ENCODE results near the gene PTCH2. TPM values are rescaled to one million over a fixed set of nuclear protein-coding genes. Genes with fewer than 3 reads are reported as not detected.

The PTCH2 gene
- total RNA-seq, 2 donors from 2014 or later: 0.32 to 31.9 TPM

- Histone ChIP-seq H3K27ac (no peak overlapping the region), H3K27me3 (replicated peaks; ENCODE audit: insufficient read depth) (no peaks in the 10 kb centered on the region), H3K4me1 (replicated peaks) (no peaks in the 10 kb centered on the region), H3K36me3 (no peaks in the 10 kb centered on the region), H3K9me3 (no peaks in the 10 kb centered on the region), H3K4me3 (no peak overlapping the region)
- no peak for DNase-seq (ENCODE audit: low spot score)
- TF ChIP-seq, protein P1, sequence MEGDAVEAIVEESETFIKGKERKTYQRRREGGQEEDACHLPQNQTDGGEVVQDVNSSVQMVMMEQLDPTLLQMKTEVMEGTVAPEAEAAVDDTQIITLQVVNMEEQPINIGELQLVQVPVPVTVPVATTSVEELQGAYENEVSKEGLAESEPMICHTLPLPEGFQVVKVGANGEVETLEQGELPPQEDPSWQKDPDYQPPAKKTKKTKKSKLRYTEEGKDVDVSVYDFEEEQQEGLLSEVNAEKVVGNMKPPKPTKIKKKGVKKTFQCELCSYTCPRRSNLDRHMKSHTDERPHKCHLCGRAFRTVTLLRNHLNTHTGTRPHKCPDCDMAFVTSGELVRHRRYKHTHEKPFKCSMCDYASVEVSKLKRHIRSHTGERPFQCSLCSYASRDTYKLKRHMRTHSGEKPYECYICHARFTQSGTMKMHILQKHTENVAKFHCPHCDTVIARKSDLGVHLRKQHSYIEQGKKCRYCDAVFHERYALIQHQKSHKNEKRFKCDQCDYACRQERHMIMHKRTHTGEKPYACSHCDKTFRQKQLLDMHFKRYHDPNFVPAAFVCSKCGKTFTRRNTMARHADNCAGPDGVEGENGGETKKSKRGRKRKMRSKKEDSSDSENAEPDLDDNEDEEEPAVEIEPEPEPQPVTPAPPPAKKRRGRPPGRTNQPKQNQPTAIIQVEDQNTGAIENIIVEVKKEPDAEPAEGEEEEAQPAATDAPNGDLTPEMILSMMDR (IDR thresholded peaks at IDR 0.05): no peak
- no peak for TF ChIP-seq POLR2A (IDR thresholded peaks at IDR 0.05)
- 90% methylated on average over 9 of the region's 9 CpGs for WGBS
- intact Hi-C loops (cut with DNase I): no loop called here
Measured at GRCh38 chr1:44792736-44793502, 50.1 kb downstream of the PTCH2 start.

DNA sequence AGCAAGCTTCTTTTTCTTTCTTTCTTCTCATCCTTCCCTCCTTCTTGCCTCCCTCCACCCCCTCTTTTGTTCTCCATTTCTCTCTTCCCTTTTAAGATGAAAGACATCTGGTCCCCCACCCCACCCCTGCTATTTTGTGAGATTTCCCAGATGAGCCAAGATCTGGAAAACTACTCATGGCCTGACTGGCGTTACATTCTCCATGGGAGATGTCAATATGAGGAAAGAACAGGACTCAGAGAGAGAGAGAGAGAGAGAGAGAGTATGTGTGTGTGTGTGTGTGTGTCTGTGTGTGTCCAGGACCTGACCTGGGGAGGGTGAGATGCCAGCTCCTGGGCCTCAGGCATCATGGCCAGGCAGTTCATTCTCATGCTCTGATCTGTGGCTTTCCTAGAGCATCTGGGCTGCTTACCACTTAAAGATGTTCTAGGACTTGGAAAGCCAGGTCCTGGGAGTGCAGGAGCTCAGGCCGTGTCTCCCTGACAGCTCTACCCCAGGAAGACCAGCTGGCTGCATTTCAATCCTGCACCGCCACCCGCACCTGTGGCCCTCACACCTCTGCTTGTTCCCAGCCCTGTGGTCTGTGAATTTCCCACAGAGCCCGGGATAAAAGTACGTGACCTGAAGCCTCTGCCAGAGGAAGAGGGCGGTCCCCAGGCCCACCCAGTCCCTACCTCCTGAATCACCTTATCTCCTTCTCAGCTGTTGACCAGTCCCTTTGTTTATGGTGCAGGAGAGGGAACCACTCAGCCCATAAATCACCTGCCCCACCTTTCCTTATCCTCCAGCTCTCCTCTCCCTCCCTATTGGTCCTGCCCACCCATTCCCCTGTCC, 51.9 kb downstream of the PTCH2 start:
- TF ChIP-seq POLR2A (IDR thresholded peaks at IDR 0.05) (no peak), POLR2AphosphoS5 (IDR thresholded peaks at IDR 0.05) (no peak)
- Histone ChIP-seq H3K9me3 (no peaks in the 10 kb centered on the region), H3K4me3 (no peak overlapping the region), H3K4me1 (replicated peaks) (no peaks in the 10 kb centered on the region), H3K27ac (no peak overlapping the region), H3K27me3 (replicated peaks; ENCODE audit: insufficient read depth) (no peaks in the 10 kb centered on the region), H3K36me3 (no peaks in the 10 kb centered on the region)
- intact Hi-C loops (cut with DNase I): no loop called here
- 71% methylated on average over 7 of the region's 7 CpGs for whole genome bisulfite sequencing
- DNase-seq (ENCODE audit: low spot score): no peak

DNA sequence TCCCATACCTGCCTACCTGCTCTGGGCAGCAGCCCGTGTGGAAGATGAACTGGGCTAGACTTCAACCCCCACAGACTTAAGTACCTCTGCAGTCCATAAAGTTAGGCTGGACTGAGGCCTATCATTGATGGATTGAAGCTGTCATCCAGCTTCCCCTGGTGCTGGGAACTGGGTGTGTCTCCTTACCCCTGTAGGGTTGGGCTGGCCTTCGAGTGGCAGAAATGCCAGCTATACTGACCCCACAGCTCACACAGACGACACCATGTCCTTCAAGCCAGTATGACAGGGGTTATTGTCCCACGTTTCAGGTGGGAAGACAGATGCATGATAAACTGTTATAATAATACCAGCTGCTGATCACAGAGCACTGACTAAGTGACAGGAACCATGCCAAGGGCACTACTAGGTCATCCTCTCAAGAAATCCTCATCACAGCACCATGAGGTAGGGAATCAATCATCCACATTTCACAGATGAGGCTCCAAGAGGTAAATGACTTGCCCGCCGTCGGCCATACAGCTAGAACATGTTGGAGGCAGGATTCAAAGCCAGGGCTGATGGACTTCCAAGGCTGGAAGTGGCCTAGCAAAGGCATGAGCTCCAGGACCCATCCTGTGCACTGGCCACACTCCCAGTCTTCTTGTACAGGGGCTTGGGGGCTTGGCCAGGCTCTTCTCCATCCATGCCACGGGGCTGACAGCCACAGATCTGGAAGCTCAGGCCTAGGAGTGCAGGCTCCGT, 54.8 kb downstream of the PTCH2 start, which contains the start of gene BEST4:
TSS of gene BEST4 (minus strand) at position 51 of the 741 bp plus-strand sequence. CDS start 465 bp downstream, outside the sequence.
- H3K27ac ChIP-seq: no peak within 1 kb of the TSS
- TF ChIP-seq, protein P1 (IDR thresholded peaks at IDR 0.05): no peak
- TF ChIP-seq POLR2A (IDR thresholded peaks at IDR 0.05) (no peak), POLR2AphosphoS5 (IDR thresholded peaks at IDR 0.05) (no peak)
- intact Hi-C loops (cut with DNase I): loop anchor here (5.0 kb wide), 1 partner anchor 56 kb away; the partner anchor contains the start of gene RNU5D-1
- no peak for DNase-seq (ENCODE audit: low spot score)
- 82% methylated on average over 9 of the region's 9 CpGs for WGBS
- no peaks in the 10 kb centered on the region for H3K4me1 ChIP-seq (replicated peaks)
- no peaks in the 10 kb centered on the region for H3K9me3 ChIP-seq
- no peak within 1 kb of the TSS for H3K4me3 ChIP-seq
- no peaks in the 10 kb centered on the region for H3K27me3 ChIP-seq (replicated peaks; ENCODE audit: insufficient read depth)
- H3K36me3 ChIP-seq: no peaks in the 10 kb centered on the region

DNA sequence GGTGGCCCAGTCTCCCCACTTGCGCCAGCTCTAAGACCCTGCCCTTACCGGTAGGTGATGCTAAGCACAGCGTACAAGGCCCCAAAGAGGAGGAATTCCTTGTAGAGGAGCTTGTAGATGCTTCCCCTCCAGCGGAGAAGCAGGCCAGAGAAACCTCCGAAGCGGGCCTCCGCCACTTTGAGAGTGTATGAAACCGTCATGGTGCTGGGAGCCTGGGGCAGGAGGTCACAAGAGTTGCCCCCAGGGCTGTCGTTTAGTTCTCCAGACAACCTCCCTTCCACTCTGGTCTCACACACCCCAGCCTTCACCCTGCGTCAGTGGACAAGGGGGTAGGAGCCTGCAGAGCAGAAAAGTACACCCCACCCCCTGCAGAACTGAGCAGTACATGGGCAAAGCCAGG, 55.5 kb downstream of the PTCH2 start:
- no peaks in the 10 kb centered on the region for H3K4me1 ChIP-seq (replicated peaks)
- no peaks in the 10 kb centered on the region for H3K27me3 ChIP-seq (replicated peaks; ENCODE audit: insufficient read depth)
- no peaks in the 10 kb centered on the region for H3K36me3 ChIP-seq
- 97% methylated on average over 10 of the region's 10 CpGs for WGBS
- DNase-seq (ENCODE audit: low spot score): no peak
- no peak for TF ChIP-seq POLR2AphosphoS5 (IDR thresholded peaks at IDR 0.05)
- TF ChIP-seq POLR2A (IDR thresholded peaks at IDR 0.05): no peak
- TF ChIP-seq, protein P1 (IDR thresholded peaks at IDR 0.05): no peak
- H3K9me3 ChIP-seq: no peaks in the 10 kb centered on the region
- H3K27ac ChIP-seq: no peak overlapping the region
- intact Hi-C loops (cut with DNase I): loop anchor here (5.0 kb wide), 1 partner anchor 55 kb away; the partner anchor contains the start of gene RNU5D-1
- no peak overlapping the region for H3K4me3 ChIP-seq

Data from prostate gland (tissue), 2 donors.